Midbrain (tissue), 1 donor: ENCODE data around the gene ZNF786.
"Not testable (repeated sequence)": the region's sequence is repeated elsewhere in the genome, so short reads cannot be mapped to it uniquely, and the experiment has no call there.

ENCODE experiments used
- DNase-seq: peaks from one replicate; lab custom pipeline; 2025; lab: John Stamatoyannopoulos, UW

ZNF786 gene

DNA sequence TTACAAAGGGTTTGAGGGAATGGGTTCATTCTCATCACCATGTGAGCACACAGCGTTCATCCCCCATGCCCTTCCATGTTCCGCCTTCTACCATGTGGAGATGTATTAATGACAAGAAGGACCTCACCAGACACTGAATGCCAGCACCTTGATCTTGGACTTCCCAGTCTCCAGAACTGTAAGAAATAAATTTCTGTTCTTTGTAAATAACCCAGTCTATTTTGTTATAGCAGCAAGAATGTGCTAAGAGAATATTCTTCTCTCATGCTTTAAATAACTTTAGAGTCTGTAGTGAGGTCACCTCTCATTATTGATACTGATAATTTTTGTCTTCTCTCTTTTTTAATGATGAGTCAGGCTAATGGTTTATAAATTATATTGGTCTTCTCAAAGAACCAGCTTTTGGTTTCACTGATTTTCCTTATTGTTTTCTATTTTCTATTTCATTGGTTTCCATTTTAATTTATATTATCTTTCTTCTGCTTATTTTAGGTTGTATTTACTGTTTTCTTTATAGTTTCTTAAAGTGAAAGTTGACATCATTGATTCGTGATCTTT is 59.1 kb downstream of the ZNF786 start:
- DNase-seq = no peak

DNA sequence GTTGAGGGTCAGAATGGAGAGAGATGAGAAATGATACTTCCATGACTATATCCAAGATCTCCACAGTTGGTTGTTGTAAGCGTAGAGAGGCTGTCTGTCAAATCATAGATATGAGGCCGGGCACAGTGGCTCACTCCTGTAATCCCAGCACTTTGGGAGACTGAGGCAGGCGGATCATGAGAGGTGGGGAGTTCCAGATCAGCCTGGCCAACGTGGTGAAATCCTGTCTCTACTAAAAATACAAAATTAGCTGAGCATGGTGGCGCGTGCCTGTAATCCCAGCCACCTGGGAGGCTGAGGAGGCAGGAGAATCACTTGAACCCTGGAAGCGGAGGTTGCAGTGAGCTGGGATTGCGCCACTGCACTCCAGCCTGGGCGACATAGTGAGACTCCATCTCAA is 60.1 kb downstream of the ZNF786 start:
- not testable (repeated sequence) for DNase-seq

DNA sequence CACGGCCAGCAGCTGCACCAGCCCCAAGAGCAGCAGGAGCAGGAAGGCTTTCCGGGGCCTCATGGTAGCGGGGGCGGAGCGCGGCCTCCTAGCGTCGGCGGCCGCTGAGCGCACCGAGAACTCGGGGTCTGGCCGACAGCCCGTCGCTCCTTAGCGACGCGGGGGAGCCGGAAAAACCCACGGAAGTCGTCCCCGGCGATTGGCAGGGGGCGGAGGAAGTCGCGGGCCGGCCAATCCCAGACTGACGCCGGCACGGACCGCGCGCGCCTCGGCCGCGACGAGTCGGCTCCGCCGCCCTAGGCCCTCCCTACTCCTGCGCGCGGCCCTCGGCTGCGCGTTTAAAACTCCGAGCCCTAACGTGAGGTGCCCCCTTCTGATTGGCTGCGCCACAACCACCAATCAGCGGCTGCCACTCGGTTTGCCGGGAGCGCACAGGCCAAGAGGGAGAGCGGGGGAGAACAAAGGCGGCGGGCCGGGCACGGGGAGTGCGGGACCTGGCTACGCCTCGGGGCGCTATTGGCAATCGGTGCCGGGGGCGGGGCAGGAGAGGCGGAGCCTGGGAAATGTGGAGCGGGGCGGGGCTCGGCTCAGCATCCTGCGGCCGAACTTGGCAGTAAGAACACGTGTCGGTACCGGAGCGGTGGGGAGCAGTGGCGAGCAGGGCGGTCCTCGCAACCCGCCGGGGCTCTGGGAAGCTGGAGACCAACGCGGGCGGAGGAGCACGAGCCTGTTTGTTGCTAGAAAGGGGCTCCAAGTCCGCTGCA is 62.0 kb downstream of the ZNF786 start, which contains the start of gene PDIA4:
Gene PDIA4, minus strand, starts transcription at position 160 of the 764 bp plus-strand sequence. Its CDS starts 97 bp downstream, at position 63.
- DNase-seq = peak; percentile 100

DNA sequence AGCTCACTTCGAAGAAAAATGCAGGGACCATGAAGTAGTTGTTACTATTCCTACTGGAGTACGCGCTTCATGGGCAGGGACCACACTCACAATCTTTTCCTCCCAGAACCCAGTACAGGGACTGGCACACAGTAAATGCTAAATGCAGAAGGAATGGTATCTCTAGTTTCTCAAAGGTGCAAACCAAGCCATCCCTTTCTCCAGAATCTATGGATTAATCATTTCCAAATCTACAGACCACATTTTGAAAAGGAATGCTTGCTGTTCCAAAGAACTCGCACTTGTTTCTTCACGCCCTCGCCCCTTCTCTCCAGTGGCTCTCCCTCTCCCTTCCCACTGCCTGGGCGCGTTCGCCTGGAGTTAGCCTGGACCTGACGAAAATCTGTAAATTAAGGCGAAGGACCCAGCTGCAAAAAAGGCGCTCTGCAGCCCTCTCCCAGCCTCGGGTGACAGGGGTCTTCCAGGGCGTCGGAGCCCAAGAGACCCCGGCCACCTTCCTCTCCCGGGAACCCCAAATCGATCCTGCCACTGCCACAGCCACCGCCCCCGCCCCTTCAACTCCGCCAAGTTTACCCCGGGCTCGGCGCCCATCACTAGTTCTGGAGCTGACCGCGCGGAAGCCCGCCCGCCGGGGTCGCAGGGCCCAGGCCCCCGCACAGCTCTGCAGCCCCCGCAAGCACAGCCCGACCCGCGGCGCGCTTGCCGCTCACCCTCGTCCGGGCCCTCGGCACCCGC is 62.7 kb downstream of the ZNF786 start:
- no peak for DNase-seq

DNA sequence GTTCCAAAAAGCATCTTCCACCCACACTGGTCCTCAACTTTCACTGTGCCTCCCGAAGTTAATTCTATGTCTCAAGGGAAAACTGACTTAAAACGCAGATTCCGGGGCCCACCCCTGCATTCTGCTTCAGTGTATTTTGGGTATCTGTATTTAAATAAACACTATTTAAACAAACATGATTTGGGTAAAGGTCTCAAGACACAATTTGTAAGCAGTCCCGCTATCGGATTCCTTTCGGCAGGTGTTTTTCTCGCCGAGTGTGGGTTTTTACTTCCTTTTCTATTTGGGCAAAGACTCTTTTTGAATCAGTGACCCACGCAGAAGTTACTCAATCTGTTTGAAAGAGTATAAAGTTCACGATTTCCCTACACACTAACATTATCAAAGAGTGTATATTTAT is 63.5 kb downstream of the ZNF786 start:
- no peak for DNase-seq

DNA sequence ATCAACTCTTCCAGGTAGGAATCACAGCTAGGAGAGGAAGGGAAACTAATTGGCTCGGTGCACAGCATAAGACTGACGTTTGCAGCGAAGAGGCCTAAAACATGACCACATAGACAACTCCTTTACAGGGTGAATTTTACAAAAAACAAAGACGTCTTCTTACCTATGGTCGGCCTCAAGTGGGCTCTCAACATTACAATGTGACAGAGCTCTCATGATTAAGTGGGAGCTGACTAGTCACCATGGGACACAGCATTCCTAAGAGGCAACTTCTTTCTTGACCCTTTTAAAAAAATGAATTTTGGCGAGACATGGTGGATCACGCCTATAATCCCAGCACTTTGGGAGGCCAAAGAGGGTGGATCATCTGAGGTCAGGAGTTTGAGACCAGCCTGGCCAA is 66.9 kb downstream of the ZNF786 start:
- no peak for DNase-seq

DNA sequence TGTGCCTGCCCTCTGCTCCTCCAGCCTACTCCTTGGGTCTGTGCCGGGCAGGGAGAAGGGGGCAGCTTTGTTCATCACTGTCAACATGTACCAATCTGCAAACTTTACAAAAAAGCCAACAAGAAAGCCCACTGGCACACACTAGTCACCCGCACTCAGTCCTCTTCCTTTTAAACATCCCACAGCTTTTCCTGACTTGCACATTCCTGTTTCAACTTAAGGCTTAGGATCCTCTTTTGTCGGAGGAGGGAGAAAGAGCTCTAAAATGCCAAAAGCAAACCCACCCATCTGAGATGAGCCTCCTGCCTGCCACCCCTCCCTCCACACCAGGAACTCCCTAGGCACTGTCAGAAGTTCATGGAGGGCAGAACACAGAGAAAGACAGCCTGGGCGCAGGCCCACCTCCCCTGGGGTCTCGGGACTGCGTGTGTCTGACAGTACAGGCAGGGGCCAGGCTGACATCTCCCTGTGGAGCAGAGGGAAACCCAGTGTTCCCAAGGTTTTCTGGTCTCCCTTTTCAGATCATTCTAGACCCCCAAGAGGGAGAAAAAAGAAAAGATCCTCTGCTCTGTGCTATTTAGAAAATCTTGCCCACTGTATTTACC is 67.7 kb downstream of the ZNF786 start:
- no peak for DNase-seq

DNA sequence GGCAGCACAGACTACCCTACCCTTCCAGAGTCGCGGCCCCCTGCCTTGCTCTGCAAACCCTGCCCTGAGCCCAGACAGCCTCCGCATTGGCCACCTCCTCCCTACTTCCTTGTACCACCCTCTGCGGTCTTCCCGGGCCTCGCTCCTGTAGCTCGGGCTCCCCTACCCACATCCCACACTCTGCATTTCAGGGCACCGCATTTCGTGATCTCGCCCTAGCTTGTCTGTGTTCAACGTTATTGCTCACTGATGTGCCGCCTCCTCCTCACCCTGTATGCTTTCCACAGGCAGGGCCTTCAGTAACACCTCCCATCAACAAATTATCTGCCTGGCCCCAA is 68.8 kb downstream of the ZNF786 start:
- DNase-seq = no peak

DNA sequence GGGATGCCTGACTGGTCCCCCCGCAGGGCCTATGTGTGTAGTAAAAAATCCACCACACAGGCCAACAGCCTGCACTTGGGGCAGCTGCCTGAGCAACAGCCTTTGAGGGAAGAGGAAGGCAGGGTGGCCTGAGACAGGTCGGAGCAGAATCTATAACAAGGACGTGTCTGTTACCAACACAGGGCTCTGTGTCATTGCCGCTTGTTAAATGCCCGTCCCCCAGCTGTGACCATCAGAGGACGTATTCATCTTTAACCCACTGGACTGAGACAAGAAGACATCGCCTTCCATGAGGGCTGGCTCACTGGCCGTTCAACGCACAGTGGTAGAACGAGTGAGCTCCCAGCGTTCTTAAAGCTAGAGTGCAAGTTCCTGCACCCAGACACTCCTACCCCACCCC is 70.0 kb downstream of the ZNF786 start:
- DNase-seq = peak; percentile 30
